Endometrial microvascular endothelial cells (primary cell): ENCODE data around the gene HRH2. TPM values are rescaled to one million over a fixed set of nuclear protein-coding genes. Genes with fewer than 3 reads are reported as not detected.
"Not testable (repeated sequence)": the region's sequence is repeated elsewhere in the genome, so short reads cannot be mapped to it uniquely, and the experiment has no call there.

Source experiments
- in situ Hi-C: cut with HindIII; loops from 2 replicates; pipeline ENCODE4 v1.10.0; 2017; ENCODE audit warnings: low sequenced_read_pairs, low pct_unique_long_range_greater_than_20kb; ENCODE audit errors: inconsistent ontology term
- total RNA-seq: library from RNA; depleted of rRNA; stranded (reverse); fragments of >200 nt; gene quantifications from one replicate; pipeline ENCODE4 v1.2.3, GENCODE V29; 2015; ENCODE audit errors: inconsistent ontology term

The HRH2 gene
- total RNA-seq, 1 donor from 2014 or later = not detected

GRCh38 chr5:175700991-175701390, 43.1 kb downstream of the HRH2 start:
- in situ Hi-C loops = no loop called here

GRCh38 chr5:175701797-175702196, 43.9 kb downstream of the HRH2 start:
- in situ Hi-C loops = no loop called here

GRCh38 chr5:175706499-175706898, 48.6 kb downstream of the HRH2 start:
- in situ Hi-C loops = no loop called here

- in situ Hi-C loops = no loop called here
Measured at GRCh38 chr5:175707751-175708375, 50.0 kb downstream of the HRH2 start.

- in situ Hi-C loops = no loop called here
Measured at GRCh38 chr5:175709276-175709781, 51.5 kb downstream of the HRH2 start.

- in situ Hi-C loops = no loop called here
Measured at GRCh38 chr5:175710326-175710725, 52.5 kb downstream of the HRH2 start.

GRCh38 chr5:175711031-175711430, 53.2 kb downstream of the HRH2 start:
- in situ Hi-C loops = no loop called here

- in situ Hi-C loops = no loop called here
Measured at GRCh38 chr5:175711472-175712312, 53.8 kb downstream of the HRH2 start.

- in situ Hi-C loops = no loop called here
Measured at GRCh38 chr5:175712313-175712680, 54.4 kb downstream of the HRH2 start.

GRCh38 chr5:175712681-175713085, 54.8 kb downstream of the HRH2 start:
- in situ Hi-C loops = no loop called here

- in situ Hi-C loops = no loop called here
Measured at GRCh38 chr5:175713930-175714329, 56.1 kb downstream of the HRH2 start.

GRCh38 chr5:175714479-175715085, 56.7 kb downstream of the HRH2 start:
- in situ Hi-C loops = no loop called here

GRCh38 chr5:175715627-175716522, 58.0 kb downstream of the HRH2 start:
- in situ Hi-C loops = no loop called here

GRCh38 chr5:175717837-175718236, 60.0 kb downstream of the HRH2 start:
- in situ Hi-C loops = no loop called here

- in situ Hi-C loops = no loop called here
Measured at GRCh38 chr5:175718401-175719108, 60.7 kb downstream of the HRH2 start.

GRCh38 chr5:175719109-175719432, 61.2 kb downstream of the HRH2 start:
- in situ Hi-C loops = not testable (repeated sequence)

- in situ Hi-C loops = no loop called here
Measured at GRCh38 chr5:175724314-175725275, 66.7 kb downstream of the HRH2 start.
